Upper lobe of right lung (tissue), 1 donor: ENCODE data around the gene CFL1. TPM values are rescaled to one million over a fixed set of nuclear protein-coding genes. Genes with fewer than 3 reads are reported as not detected.

Experiments used
- ATAC-seq: fragments of 200-7000 bp; cut with Tn5 transposase; one replicate; pipeline ENCODE4 v1.9.1; 2020; ENCODE audit warnings: mild to moderate bottlenecking, moderate library complexity
- DNase-seq: peaks from one replicate; pipeline ENCODE4 v3.0.0-alpha.2; 2020
- H3K27ac ChIP-seq: fragments of 200-600 bp; one replicate; pipeline ENCODE4 v1.8.0; 2022
- H3K27me3 ChIP-seq: fragments of 200-600 bp; one replicate; pipeline ENCODE4 v1.8.0; 2022; ENCODE audit warnings: mild to moderate bottlenecking
- H3K36me3 ChIP-seq: fragments of 200-600 bp; one replicate; pipeline ENCODE4 v1.8.0; 2022
- H3K4me1 ChIP-seq: fragments of 200-600 bp; one replicate; pipeline ENCODE4 v1.8.0; 2022
- H3K4me3 ChIP-seq: fragments of 200-600 bp; one replicate; pipeline ENCODE4 v1.8.0; 2022; ENCODE audit warnings: mild to moderate bottlenecking
- H3K9me3 ChIP-seq: fragments of 200-600 bp; one replicate; pipeline ENCODE4 v1.8.0; 2022
- intact Hi-C: fragments of 100-400 bp; cut with DNase I; formaldehyde crosslinking; loops from one replicate; pipeline ENCODE4 v1.11.0; 2022
- total RNA-seq: library from RNA; stranded (reverse); fragmentation: NEBNext Ultra II Directional; extraction: Animal tissue kit (Norgen Biotek cat#: 25700); gene quantifications from one replicate; pipeline ENCODE4 v1.2.1, GENCODE V29; 2021
- TF ChIP-seq, protein P1 (sequence below): fragments of 200-600 bp; IDR thresholded peaks from one replicate; pipeline ENCODE4 v1.8.0; 2022; ENCODE audit warnings: antibody characterized with exemption
- donor health status: DM: no; HTN: yes; CAD: no; lungs with severe emphysema.

CFL1 gene
- total RNA-seq, 1 donor from 2014 or later: 608 TPM

DNA sequence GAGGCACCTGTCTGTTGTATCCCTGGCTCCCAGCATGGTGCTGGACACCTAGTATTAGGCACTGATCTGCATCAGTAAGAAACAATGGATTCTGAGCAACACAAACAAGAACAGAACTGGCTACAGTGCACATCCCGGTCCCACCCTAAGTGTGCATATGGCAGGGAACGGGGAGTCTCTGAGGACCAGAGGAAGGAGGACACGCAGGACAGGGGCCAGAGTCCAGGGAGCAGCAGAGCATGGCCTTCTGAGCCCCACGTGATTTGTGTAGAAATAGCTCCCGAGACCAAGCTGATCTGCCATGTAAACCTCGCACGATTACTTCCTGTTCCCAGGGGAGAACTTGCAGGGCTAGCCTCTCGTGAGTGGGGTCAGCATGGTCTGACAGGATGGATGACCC lies 36.9 kb downstream of the CFL1 start:
- peak; percentile 22 for ATAC-seq
- no peak for DNase-seq
- no peaks in the 10 kb centered on the region for H3K9me3 ChIP-seq
- peaks cover 10% of the 10 kb centered on the region for H3K4me1 ChIP-seq
- H3K36me3 ChIP-seq: no peaks in the 10 kb centered on the region
- TF ChIP-seq, protein P1, sequence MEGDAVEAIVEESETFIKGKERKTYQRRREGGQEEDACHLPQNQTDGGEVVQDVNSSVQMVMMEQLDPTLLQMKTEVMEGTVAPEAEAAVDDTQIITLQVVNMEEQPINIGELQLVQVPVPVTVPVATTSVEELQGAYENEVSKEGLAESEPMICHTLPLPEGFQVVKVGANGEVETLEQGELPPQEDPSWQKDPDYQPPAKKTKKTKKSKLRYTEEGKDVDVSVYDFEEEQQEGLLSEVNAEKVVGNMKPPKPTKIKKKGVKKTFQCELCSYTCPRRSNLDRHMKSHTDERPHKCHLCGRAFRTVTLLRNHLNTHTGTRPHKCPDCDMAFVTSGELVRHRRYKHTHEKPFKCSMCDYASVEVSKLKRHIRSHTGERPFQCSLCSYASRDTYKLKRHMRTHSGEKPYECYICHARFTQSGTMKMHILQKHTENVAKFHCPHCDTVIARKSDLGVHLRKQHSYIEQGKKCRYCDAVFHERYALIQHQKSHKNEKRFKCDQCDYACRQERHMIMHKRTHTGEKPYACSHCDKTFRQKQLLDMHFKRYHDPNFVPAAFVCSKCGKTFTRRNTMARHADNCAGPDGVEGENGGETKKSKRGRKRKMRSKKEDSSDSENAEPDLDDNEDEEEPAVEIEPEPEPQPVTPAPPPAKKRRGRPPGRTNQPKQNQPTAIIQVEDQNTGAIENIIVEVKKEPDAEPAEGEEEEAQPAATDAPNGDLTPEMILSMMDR: no peak
- no peaks in the 10 kb centered on the region for H3K27me3 ChIP-seq
- H3K4me3 ChIP-seq: no peak overlapping the region
- no peak overlapping the region for H3K27ac ChIP-seq
- intact Hi-C loops: no loop called here

DNA sequence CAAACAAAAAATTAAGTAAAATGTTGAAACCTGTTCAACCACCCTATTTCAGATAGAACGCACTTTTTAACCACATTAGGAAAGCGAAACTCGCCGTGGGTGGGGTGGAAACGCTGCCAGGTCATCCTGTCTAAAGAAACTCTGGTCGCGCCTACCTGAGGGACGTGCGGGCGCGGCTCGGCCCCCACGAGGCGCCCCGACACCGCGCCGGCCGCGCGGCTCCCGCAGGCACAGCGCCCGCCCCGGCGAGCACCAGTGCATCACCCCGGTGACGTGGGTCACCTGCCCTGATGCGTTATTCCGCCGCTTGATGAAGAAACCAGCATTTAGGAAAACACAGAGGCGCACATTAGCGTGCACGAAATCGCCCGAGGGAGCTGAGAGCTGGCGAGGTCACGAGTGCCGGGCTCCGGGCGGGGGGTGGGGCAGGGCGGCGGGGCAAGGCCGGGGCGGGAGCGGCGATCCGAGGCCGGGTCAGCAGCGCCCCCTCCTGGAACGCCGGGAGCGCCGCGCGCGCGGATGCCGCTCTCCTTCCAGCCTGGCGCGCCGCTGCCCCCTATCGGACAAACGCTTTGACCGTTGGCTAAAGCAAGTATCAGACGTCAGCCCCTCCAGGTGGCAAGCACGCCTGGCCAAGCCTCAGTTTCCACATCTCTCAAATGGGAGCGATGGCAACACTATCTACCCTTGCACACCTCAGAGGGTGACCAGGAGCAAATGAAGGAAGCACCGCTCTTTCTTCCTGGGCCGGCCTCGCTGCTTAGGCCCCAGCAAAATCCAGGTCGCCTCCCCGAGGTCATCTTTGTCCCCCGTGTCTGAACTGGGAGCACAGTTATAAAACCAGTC lies 39.9 kb downstream of the CFL1 start:
- Histone ChIP-seq H3K4me3 (peak overlapping the region; percentile 64), H3K27ac (peak overlapping the region; percentile 84), H3K4me1 (peaks cover 19% of the 10 kb centered on the region), H3K9me3 (no peaks in the 10 kb centered on the region), H3K27me3 (no peaks in the 10 kb centered on the region), H3K36me3 (no peaks in the 10 kb centered on the region)
- peak; percentile 97 for ATAC-seq
- DNase-seq: peak; percentile 97
- intact Hi-C loops: loop anchor here (10.0 kb wide), 1 partner anchor 103 kb away; the partner anchor contains the start of gene KAT5
- TF ChIP-seq, protein P1: peak; percentile 99

DNA sequence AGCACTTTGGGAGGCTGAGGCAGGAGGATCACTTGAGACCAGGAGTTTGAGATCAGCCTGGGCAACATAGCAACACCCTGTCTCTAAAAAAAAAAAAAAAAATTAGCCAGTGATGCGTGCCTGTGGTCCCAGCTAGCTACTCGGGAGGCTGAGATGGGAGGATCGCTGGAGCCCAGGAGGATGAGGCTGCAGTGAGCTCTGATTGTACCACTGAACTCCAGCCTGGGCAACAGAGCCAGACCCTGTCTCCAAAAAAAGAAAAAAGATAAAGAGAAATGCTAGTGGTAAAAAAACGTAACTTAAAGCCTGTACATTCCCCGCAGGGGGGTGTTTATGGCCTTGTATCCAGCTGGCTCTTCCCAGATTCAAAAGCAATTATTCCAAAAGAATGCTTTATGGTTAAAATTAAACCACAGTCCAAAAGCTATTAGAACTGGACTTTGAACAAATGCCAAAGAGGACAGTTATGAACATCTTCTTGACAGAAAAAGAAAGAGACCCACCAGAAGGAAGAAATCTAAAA lies 40.6 kb downstream of the CFL1 start:
- TF ChIP-seq, protein P1: no peak
- ATAC-seq: no peak
- peaks cover 19% of the 10 kb centered on the region for H3K4me1 ChIP-seq
- peak overlapping the region; percentile 84 for H3K27ac ChIP-seq
- no peaks in the 10 kb centered on the region for H3K9me3 ChIP-seq
- no peak for DNase-seq
- peak overlapping the region; percentile 64 for H3K4me3 ChIP-seq
- H3K36me3 ChIP-seq: no peaks in the 10 kb centered on the region
- H3K27me3 ChIP-seq: no peaks in the 10 kb centered on the region
- intact Hi-C loops: loop anchor here (10.0 kb wide), 1 partner anchor 103 kb away; the partner anchor contains the start of gene KAT5

DNA sequence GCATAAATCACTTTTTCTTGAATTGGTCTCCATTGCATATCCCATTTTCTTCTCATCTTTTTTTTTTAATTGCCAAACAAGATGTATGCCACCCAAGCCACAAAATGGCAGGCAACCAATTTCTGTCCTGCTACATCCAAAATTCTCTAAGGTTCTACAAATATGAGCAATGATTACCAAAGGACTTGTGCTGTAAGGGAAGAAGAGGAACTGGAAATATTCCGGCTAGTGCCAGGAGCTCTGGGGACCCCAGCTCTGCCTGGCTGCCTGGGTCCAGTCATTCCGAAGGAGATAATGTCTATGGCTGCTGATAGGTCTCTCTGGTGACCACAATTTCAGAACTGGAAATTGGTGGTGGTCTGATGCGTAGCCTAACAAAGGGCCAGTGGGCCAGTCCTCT lies 41.3 kb downstream of the CFL1 start:
- H3K9me3 ChIP-seq: no peaks in the 10 kb centered on the region
- TF ChIP-seq, protein P1: no peak
- H3K27ac ChIP-seq: peak overlapping the region; percentile 84
- peaks cover 19% of the 10 kb centered on the region for H3K4me1 ChIP-seq
- H3K27me3 ChIP-seq: no peaks in the 10 kb centered on the region
- no peak for DNase-seq
- ATAC-seq: no peak
- intact Hi-C loops: loop anchor here (10.0 kb wide), 1 partner anchor 102 kb away; the partner anchor contains the start of gene KAT5
- no peaks in the 10 kb centered on the region for H3K36me3 ChIP-seq
- H3K4me3 ChIP-seq: peak overlapping the region; percentile 64

DNA sequence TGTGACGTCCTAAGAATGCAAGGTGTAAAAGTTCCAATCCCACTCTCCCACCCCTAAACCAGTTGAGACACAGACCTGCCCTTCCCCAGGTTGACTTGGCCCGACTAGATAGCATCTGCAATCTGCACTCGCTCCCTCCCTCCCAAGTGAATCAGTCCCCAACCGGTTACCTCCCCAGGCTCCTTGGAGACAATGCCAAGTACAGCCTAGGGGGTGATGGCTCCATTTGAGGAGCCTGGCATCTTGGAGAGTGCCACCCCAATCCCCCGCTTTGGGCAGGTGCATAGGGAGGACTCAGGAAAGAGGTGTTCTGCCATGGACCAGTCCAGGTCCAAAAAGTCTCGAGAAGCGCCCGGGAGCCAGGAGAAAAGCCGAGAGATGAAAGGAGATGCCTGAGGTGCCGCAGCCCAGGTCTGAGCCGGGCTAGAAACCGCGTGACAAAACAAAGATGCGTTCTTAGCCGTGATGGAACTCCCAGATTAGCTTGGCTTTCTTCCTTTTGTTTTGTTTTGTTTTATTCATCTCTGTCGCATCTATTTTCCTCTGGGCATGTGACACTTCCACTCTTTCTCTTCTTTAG lies 42.9 kb downstream of the CFL1 start:
- no peak for DNase-seq
- Histone ChIP-seq H3K27me3 (no peaks in the 10 kb centered on the region), H3K4me3 (no peak overlapping the region), H3K9me3 (no peaks in the 10 kb centered on the region), H3K36me3 (no peaks in the 10 kb centered on the region), H3K4me1 (peaks cover 19% of the 10 kb centered on the region), H3K27ac (peak overlapping the region; percentile 60)
- TF ChIP-seq, protein P1: no peak
- ATAC-seq: no peak
- intact Hi-C loops: loop anchor here (10.0 kb wide), 1 partner anchor 100 kb away; the partner anchor contains the start of gene KAT5
